ENCODE data around the gene XRCC5.

DNA sequence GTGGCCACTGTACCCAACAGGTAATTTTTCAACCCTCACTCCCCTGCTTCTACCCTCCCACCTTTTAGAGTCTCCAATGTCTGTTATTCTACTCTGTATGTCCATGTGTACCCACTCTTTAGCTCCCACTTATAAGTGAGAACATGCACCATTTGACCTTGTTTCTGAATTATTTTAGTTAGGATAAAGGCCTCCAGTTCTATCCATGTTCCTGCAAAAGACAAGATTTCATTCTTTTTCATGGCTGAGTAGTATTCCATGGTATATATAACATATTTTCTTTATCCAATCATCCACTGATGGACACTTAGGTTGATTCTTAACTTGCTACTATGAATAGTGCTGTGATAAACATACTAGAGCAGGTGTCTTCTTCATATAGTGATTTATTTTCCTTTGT lies 36.7 kb upstream of the XRCC5 start:
- TF ChIP-seq, protein P1, sequence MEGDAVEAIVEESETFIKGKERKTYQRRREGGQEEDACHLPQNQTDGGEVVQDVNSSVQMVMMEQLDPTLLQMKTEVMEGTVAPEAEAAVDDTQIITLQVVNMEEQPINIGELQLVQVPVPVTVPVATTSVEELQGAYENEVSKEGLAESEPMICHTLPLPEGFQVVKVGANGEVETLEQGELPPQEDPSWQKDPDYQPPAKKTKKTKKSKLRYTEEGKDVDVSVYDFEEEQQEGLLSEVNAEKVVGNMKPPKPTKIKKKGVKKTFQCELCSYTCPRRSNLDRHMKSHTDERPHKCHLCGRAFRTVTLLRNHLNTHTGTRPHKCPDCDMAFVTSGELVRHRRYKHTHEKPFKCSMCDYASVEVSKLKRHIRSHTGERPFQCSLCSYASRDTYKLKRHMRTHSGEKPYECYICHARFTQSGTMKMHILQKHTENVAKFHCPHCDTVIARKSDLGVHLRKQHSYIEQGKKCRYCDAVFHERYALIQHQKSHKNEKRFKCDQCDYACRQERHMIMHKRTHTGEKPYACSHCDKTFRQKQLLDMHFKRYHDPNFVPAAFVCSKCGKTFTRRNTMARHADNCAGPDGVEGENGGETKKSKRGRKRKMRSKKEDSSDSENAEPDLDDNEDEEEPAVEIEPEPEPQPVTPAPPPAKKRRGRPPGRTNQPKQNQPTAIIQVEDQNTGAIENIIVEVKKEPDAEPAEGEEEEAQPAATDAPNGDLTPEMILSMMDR (IDR thresholded peaks at IDR 0.05) = no peak
- no peak for TF ChIP-seq POLR2A (IDR thresholded peaks at IDR 0.05)
